Measurements from ENCODE around the gene COL1A1.
A peak's percentile ranks its signal among the peaks of the same experiment; 100 is the strongest.

COL1A1 gene

GRCh38 chr17:50199803-50200456, 1.5 kb downstream of the COL1A1 start:
- DNase-seq, result peak; percentile 67 to 70

- DNase-seq, result no peak
Observed at GRCh38 chr17:50199211-50199802, 2.1 kb downstream of the COL1A1 start.

- peak; percentile 50 to 82 for DNase-seq
Observed at GRCh38 chr17:50198026-50198669, 3.3 kb downstream of the COL1A1 start.

- no peak for DNase-seq
Observed at GRCh38 chr17:50196826-50197225, 4.6 kb downstream of the COL1A1 start.

- no peak for DNase-seq
Observed at GRCh38 chr17:50196036-50196435, 5.4 kb downstream of the COL1A1 start.

- DNase-seq, result no peak
Observed at GRCh38 chr17:50194934-50195865, 6.2 kb downstream of the COL1A1 start.

- no peak for DNase-seq
Observed at GRCh38 chr17:50194140-50194933, 7.1 kb downstream of the COL1A1 start.

GRCh38 chr17:50192618-50193291, 8.7 kb downstream of the COL1A1 start:
- no peak for DNase-seq

GRCh38 chr17:50192144-50192617, 9.2 kb downstream of the COL1A1 start:
- DNase-seq, result no peak

GRCh38 chr17:50191359-50192143, 9.9 kb downstream of the COL1A1 start:
- no peak for DNase-seq

GRCh38 chr17:50190603-50191358, 10.7 kb downstream of the COL1A1 start:
- no peak for DNase-seq

GRCh38 chr17:50190293-50190602, 11.2 kb downstream of the COL1A1 start:
- no peak for DNase-seq

- no peak for DNase-seq
Observed at GRCh38 chr17:50189550-50190292, 11.7 kb downstream of the COL1A1 start.

GRCh38 chr17:50188921-50189549, 12.4 kb downstream of the COL1A1 start:
- DNase-seq, result no peak

GRCh38 chr17:50188531-50188920, 12.9 kb downstream of the COL1A1 start:
- DNase-seq, result no peak

GRCh38 chr17:50187751-50188530, 13.5 kb downstream of the COL1A1 start:
- no peak for DNase-seq

- DNase-seq, result no peak
Observed at GRCh38 chr17:50187394-50187725, 14.1 kb downstream of the COL1A1 start.

- no peak for DNase-seq
Observed at GRCh38 chr17:50186661-50187393, 14.6 kb downstream of the COL1A1 start.

Measured in AML-193 (cell line).